Endothelial cell (in vitro differentiated cells): Measurements from ENCODE around the gene METTL26. TPM values are rescaled to one million over a fixed set of nuclear protein-coding genes. Genes with fewer than 3 reads are reported as not detected.
A peak's percentile ranks its signal among the peaks of the same experiment; 100 is the strongest.

Experiments
- DNase-seq: peaks from one replicate; pipeline ENCODE4 v3.0.0; 2021; ENCODE audit warnings: low spot score
- H3K27ac Mint-ChIP-seq: one replicate; pipeline ENCODE4 v1.8.0; 2021; ENCODE audit warnings: mixed read lengths, inconsistent platforms; ENCODE audit not compliant: unreplicated experiment
- H3K27me3 Mint-ChIP-seq: one replicate; pipeline ENCODE4 v1.8.0; 2021; ENCODE audit warnings: mild to moderate bottlenecking, moderate library complexity, mixed read lengths, inconsistent platforms; ENCODE audit not compliant: unreplicated experiment
- H3K36me3 Mint-ChIP-seq: one replicate; pipeline ENCODE4 v1.8.0; 2021; ENCODE audit warnings: mild to moderate bottlenecking, low read depth, mixed read lengths, inconsistent platforms; ENCODE audit not compliant: unreplicated experiment
- H3K4me1 Mint-ChIP-seq: one replicate; pipeline ENCODE4 v1.8.0; 2021; ENCODE audit warnings: mild to moderate bottlenecking, mixed read lengths, inconsistent platforms; ENCODE audit not compliant: unreplicated experiment
- H3K4me3 Mint-ChIP-seq: one replicate; pipeline ENCODE4 v1.8.0; 2021; ENCODE audit warnings: mild to moderate bottlenecking, mixed read lengths, inconsistent platforms; ENCODE audit not compliant: unreplicated experiment
- H3K9me3 Mint-ChIP-seq: one replicate; pipeline ENCODE4 v1.8.0; 2021; ENCODE audit warnings: mixed read lengths, inconsistent platforms; ENCODE audit not compliant: unreplicated experiment
- CTCF ChIP-seq: fragments of 200-600 bp; sonication (generic); IDR thresholded peaks from one replicate; pipeline ENCODE4 v1.5.0; 2021; ENCODE audit warnings: antibody characterized with exemption; ENCODE audit not compliant: unreplicated experiment
- total RNA-seq: library from RNA; stranded (reverse); fragmentation: NEBNext Ultra II Directional; extraction: Animal tissue kit (Norgen Biotek cat#: 25700); gene quantifications from one replicate; pipeline ENCODE4 v1.2.1, GENCODE V29; 2021; ENCODE audit not compliant: unreplicated experiment

The METTL26 gene
- total RNA-seq, 1 donor from 2014 or later, result 48.5 TPM

GRCh38 chr16:670485-671352, 34.6 kb upstream of the METTL26 start:
- Mint-ChIP-seq H3K4me1 (no peaks in the 10 kb centered on the region), H3K27ac (no peak overlapping the region), H3K36me3 (no peaks in the 10 kb centered on the region), H3K4me3 (no peak overlapping the region), H3K27me3 (peaks cover 8% of the 10 kb centered on the region), H3K9me3 (no peaks in the 10 kb centered on the region)
- TF ChIP-seq CTCF, result no peak
- DNase-seq, result no peak

GRCh38 chr16:669666-670065, 33.6 kb upstream of the METTL26 start:
- no peak for DNase-seq
- no peaks in the 10 kb centered on the region for H3K9me3 Mint-ChIP-seq
- TF ChIP-seq CTCF, result no peak
- H3K4me1 Mint-ChIP-seq, result no peaks in the 10 kb centered on the region
- no peak overlapping the region for H3K4me3 Mint-ChIP-seq
- no peaks in the 10 kb centered on the region for H3K36me3 Mint-ChIP-seq
- no peak overlapping the region for H3K27ac Mint-ChIP-seq
- H3K27me3 Mint-ChIP-seq, result peaks cover 5% of the 10 kb centered on the region

- no peak for DNase-seq
- Mint-ChIP-seq H3K36me3 (no peaks in the 10 kb centered on the region), H3K4me1 (no peaks in the 10 kb centered on the region), H3K27me3 (peaks cover 5% of the 10 kb centered on the region), H3K9me3 (no peaks in the 10 kb centered on the region), H3K4me3 (peak overlapping the region; percentile 81), H3K27ac (no peak overlapping the region)
- TF ChIP-seq CTCF, result no peak
These were observed 32.5 kb upstream of the METTL26 start for GRCh38 chr16:668519-669171.

- H3K4me1 Mint-ChIP-seq, result no peaks in the 10 kb centered on the region
- peak within 1 kb of the TSS; percentile 81 for H3K4me3 Mint-ChIP-seq
- no peaks in the 10 kb centered on the region for H3K9me3 Mint-ChIP-seq
- peak; percentile 94 for DNase-seq
- TF ChIP-seq CTCF, result peak; percentile 70
- peak within 1 kb of the TSS; percentile 42 for H3K27ac Mint-ChIP-seq
- H3K27me3 Mint-ChIP-seq, result peaks cover 5% of the 10 kb centered on the region
- peaks cover 2% of the 10 kb centered on the region for H3K36me3 Mint-ChIP-seq
These were observed 31.8 kb upstream of the METTL26 start, which contains the start of gene RHOT2 for GRCh38 chr16:667780-668518. Gene RHOT2 (plus strand): TSS chr16:668132. CDS start chr16:668200, 68 bp downstream.
